GM12875 (cell line): ENCODE measurements around the gene NEK6.

Experiments used
- H3K4me3 ChIP-seq: one replicate; pipeline ENCODE4 v1.5.1; 2011; ENCODE audit warnings: low read depth, low read length, control low read depth
- CTCF ChIP-seq: IDR thresholded peaks from 2 replicates; pipeline ENCODE4 v1.5.1; 2011; ENCODE audit warnings: low read depth, mild to moderate bottlenecking, control low read depth, inconsistent platforms, low read length, moderate library complexity, borderline replicate concordance; ENCODE audit not compliant: insufficient read depth

NEK6 gene

GRCh38 chr9:124307379-124308030 lies 49.8 kb downstream of the NEK6 start:
- TF ChIP-seq CTCF: no peak
- H3K4me3 ChIP-seq: no peak overlapping the region

GRCh38 chr9:124308606-124309491 lies 51.1 kb downstream of the NEK6 start:
- no peak overlapping the region for H3K4me3 ChIP-seq
- TF ChIP-seq CTCF: no peak

- H3K4me3 ChIP-seq: no peak overlapping the region
- no peak for TF ChIP-seq CTCF
These were observed 51.9 kb downstream of the NEK6 start for GRCh38 chr9:124309667-124310084.

- H3K4me3 ChIP-seq: no peak overlapping the region
- TF ChIP-seq CTCF: no peak
These were observed 53.5 kb downstream of the NEK6 start for GRCh38 chr9:124311283-124311682.

GRCh38 chr9:124312290-124313265 lies 54.8 kb downstream of the NEK6 start:
- peak; percentile 21; the same call in 1 of the 2 replicates for TF ChIP-seq CTCF

GRCh38 chr9:124313940-124314339 lies 56.2 kb downstream of the NEK6 start:
- no peak for TF ChIP-seq CTCF
- H3K4me3 ChIP-seq: no peak overlapping the region

More at GRCh38 chr9:124312290-124313265, 54.8 kb downstream of the NEK6 start:
- H3K4me3 ChIP-seq: no peak overlapping the region
